HTERT RPE-1 (cell line): ENCODE results near the gene TRPT1.
"Not testable (repeated sequence)": the region's sequence is repeated elsewhere in the genome, so short reads cannot be mapped to it uniquely, and the experiment has no call there.

Experiments
- in situ Hi-C: fragments of 300-500 bp; cut with MboI; formaldehyde crosslinking; loops from 4 replicates; pipeline ENCODE4 v1.14.3; 2020; ENCODE audit warnings: low sequenced_read_pairs

TRPT1 gene

GRCh38 chr11:64258946-64259532 lies 33.1 kb upstream of the TRPT1 start:
- in situ Hi-C loops = no loop called here

DNA sequence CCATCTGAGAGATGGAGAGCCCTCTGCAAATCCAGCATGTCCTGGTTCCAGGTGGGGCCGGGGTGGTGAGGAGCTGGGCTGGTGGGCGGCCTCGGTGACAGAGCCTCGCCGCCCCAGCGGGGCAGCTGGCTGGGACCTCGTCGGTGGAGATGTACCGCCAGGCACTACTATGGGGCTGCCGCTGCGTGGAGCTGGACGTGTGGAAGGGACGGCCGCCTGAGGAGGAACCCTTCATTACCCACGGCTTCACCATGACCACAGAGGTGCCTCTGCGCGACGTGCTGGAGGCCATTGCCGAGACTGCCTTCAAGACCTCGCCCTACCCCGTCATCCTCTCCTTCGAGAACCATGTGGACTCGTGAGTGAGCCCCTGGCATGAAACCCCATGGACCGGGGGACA lies 32.4 kb upstream of the TRPT1 start:
- in situ Hi-C loops = no loop called here

DNA sequence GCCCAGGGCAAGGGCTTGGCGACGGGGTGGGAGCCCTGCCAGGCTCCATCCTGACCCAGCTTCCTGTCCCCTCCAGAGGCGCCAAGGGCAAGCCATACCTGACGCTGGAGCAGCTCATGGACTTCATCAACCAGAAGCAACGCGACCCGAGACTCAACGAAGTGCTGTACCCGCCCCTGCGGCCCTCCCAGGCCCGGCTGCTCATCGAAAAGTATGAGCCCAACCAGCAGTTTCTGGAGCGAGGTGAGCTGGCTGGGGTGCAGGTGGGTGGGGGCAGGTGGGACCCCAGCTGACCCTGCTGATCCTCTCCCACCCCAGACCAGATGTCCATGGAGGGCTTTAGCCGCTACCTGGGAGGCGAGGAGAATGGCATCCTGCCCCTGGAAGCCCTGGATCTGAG lies 30.3 kb upstream of the TRPT1 start:
- in situ Hi-C loops = no loop called here

- in situ Hi-C loops = no loop called here
Measured at GRCh38 chr11:64255135-64256128, 29.4 kb upstream of the TRPT1 start.

DNA sequence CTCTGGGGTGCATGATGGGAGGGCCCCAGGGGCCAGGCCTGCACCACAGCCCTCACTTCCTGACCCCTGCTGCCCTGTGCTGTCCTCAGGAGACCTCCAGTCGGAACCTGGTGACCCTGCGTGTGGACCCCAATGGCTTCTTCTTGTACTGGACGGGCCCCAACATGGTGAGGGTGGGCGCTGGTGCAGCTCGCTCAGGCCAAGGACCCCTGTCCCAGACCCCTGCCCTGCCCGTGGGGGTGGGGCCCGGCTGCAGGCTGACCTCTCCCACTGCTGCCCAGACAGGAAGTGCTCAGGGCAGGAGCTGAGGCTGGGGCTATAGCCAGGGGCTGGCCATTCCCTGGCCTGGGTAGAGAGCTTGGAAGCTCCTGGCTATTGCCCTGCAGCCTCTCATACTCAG lies 28.3 kb upstream of the TRPT1 start:
- in situ Hi-C loops = no loop called here

DNA sequence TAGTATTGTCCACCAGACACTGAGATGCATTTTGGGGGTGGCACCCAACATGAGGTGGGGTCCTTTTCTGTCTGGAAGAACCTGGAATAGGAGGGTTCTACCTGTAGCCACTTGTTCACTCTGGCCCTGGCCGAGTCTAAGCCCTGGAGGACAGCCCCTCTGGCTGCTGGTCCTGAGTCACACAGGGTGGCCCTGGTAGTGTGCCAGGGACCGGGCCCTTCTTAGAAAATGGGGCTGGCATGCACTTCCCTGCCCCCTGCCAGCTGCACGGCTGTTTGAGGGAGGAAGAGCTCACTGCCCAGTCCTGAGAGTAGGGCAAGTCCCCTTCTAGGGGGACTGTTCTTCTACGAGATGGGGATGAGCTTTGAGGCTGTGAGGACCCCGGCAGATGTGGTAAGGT lies 27.5 kb upstream of the TRPT1 start:
- in situ Hi-C loops = no loop called here

DNA sequence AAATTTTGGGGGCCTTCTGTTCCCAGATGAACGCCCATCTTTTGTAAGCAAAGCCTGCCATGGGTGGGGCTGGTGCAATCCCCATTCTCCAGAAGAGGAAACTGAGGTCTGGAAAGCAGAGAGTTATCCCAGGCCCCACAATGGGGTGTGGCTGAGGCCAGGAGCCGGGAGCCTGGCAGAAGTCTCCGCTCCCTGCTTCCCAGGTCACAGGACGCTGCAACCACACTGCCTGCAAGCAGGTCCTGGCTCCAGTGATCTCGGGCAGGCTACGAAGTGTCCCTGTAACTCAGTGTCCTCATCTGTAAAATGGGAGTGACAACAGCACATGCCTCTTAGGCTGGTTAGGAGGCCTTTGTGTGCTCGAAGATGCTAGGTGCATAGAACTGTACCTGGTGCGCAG lies 27.1 kb upstream of the TRPT1 start:
- in situ Hi-C loops = no loop called here

DNA sequence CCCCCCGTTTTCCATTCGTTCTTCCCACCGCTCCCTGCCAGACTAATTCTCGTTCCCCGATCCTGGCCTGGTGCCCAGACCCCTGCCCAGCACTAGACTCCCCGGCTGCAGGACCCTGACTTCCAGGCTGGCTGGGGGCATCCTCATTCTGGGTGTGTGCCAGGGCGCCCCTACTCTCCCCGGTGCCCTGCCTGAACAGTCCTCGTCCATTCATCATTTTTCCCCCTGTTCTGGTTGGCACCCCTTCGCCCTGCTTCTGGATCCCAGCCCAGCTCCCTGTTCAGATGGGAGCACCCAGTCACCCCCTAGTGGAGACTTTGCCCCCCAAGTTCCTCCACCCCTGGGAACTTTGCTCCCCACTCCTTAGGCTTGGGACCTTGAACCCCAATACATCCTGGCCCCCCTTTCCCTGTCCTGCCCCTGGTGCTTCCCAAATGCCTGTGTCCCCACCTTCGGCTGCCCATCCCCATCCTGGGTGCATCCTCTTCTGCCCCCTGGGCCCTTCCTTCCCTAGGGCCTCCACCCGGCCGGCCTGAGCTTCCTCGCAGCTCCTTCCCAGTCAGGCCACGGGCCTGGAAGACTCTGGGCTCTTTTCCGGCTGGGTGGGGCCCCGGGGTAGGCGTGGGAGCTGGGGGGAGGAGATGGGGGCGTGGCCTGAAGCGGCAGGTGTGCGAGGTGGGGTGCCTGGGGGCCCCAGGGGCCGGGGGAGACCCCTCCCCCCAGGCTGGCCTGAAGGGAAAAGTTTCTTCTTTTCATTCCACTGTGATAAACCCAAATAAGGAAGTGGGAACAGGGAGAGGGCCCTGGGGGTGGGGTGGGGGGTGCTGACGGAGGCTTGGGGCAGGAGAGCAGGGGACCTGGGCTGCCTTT lies 26.3 kb upstream of the TRPT1 start:
- in situ Hi-C loops = no loop called here

DNA sequence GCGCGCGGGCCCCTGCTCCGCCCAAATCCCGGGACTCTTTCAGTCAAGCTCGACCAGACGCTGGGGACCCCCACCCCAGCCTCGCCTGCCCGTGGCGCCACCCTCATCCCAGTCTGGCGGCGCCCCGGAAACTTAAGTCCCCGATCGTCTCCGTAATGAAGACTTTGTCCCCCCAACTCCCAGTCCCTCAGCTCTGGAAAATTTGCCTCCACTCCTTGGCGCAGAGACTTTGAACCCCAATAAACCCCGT lies 25.7 kb upstream of the TRPT1 start:
- in situ Hi-C loops = no loop called here

- in situ Hi-C loops = no loop called here
Measured at GRCh38 chr11:64251016-64251752, 25.2 kb upstream of the TRPT1 start, which contains the start of gene PLCB3. PLCB3 (plus strand) TSS chr11:64251530; CDS start chr11:64251650, 120 bp downstream.

GRCh38 chr11:64250415-64251015 lies 24.5 kb upstream of the TRPT1 start:
- in situ Hi-C loops = no loop called here

DNA sequence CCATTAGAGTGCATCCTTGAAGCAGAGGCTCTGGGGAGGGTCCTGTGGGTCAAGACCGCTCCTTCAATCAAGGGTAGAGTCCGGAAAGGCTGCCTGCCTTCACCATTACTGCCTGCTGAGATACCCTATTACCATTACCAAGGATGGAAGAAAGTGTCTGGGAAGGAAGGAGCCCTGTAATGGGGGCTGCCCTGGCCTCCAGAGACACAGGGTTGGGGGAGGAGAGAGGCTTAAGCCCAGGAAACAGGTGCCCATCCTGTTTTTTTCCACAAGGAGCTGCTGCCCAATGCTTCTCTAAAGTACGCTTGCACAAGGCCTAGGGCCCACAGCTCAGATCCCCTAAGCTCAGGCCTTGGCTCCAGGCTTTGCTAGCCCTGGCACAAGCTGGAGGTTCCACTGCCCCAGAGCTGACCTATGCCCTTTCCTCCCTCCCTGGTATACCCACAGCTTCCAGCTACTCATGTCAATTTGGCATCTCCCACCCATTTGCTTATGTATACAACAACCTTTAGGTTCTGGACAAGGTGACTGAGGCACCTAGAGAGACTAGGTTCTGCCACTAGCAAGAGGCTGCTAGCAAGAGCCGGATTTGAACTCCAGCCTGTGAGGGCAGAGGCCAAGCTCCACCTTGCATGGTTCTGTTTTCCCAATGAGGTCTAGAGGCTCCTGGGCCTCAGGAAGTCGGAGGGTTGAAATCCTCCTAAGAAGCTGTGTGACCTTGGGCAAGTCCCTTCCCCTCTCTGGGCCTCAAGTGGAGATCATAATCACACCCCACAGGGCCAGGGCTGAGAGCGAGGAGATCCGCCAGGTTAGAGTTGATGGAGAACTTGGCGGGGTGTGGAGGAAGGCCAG lies 23.8 kb upstream of the TRPT1 start:
- in situ Hi-C loops = no loop called here

GRCh38 chr11:64249038-64249437 lies 23.1 kb upstream of the TRPT1 start:
- in situ Hi-C loops = no loop called here

GRCh38 chr11:64248578-64248977 lies 22.6 kb upstream of the TRPT1 start:
- in situ Hi-C loops = no loop called here

GRCh38 chr11:64247729-64248531 lies 21.9 kb upstream of the TRPT1 start:
- in situ Hi-C loops = no loop called here

DNA sequence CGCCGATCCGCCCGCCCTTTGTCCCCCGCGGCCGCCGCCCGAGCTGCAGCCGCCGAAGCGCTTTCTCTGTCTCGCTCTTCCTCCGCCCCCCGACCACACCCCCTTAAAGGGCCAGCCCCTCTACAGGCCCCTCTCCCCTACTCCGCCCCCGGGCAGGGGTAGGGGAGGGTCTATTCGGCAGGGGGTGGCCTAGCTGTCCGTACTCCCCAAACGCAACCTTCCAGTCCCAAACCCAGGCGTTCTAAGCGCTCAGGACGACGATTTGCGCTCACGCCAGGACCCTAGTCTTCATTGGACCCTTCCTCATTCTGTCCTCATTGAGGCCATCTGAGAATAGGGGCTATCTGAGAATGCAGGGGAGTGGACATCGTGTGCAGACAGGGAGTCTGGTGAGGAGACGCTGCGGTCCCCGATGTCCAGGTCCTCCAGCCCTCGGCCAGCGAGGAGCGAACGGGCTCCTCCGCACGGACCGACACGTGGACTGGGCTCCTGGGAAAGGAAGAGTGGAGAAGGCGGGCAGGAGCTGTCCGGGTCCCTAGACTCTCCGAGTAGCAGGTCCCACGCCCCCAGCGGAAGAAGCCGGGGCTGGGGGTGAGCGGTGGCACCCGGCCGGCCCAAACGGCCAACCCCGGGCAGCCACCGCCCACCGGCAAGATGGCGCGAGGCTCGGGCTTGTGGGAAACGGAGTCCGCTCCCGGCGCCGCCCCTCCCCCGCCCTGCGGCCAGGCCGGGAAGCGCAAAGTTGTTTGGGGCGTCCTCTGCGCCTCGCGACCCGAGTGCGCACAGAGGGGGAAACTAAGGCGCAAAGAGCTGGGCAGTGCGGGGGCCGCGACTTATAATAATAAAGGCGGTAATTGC lies 21.1 kb upstream of the TRPT1 start, which contains the start of gene PPP1R14B:
PPP1R14B (minus strand) TSS at position 73 of the 858 bp plus-strand sequence. CDS start 270 bp downstream, outside the sequence.
- in situ Hi-C loops = no loop called here

DNA sequence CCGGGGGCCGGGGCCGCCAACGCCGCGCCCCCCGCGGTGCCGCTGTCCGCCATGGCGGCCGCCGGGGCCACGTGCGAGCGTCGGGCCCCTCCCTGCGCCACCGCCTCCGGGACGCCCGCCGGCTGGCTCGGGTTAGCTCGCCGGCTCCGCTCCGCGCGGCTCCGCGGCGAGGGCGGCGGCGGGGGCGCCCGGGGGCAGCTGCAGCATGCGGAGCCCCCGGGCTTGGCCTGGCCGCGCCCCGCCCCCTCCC lies 20.6 kb upstream of the TRPT1 start:
- in situ Hi-C loops = not testable (repeated sequence)
